AG09319 (cell line): Measurements from ENCODE around the gene ERV3-1.
"Not testable (repeated sequence)": the region's sequence is repeated elsewhere in the genome, so short reads cannot be mapped to it uniquely, and the experiment has no call there.

Experiments
- DNase-seq: peaks from one replicate; pipeline ENCODE4 v3.0.0-alpha.2; 2010; ENCODE audit warnings: low read depth; ENCODE audit errors: extremely low read depth
- CTCF ChIP-seq: IDR thresholded peaks from 2 replicates; pipeline ENCODE4 v1.5.1; 2011; ENCODE audit warnings: low read depth, mild to moderate bottlenecking, inconsistent platforms, low read length, moderate library complexity

The ERV3-1 gene

GRCh38 chr7:65006094-65006992, at the start of gene ERV3-1:
Gene ERV3-1, minus strand, starts transcription at chr7:65006687. Its CDS starts 13,661 bp downstream, at chr7:64993026.
- peak; percentile 83 for DNase-seq
- TF ChIP-seq CTCF, result no peak

- DNase-seq, result not testable (repeated sequence)
Observed at GRCh38 chr7:65055786-65056185, 49.3 kb upstream of the ERV3-1 start.

- DNase-seq, result not testable (repeated sequence)
Observed at GRCh38 chr7:65054466-65054994, 48.0 kb upstream of the ERV3-1 start.

GRCh38 chr7:65051654-65052053, 45.2 kb upstream of the ERV3-1 start:
- not testable (repeated sequence) for DNase-seq

- not testable (repeated sequence) for DNase-seq
Observed at GRCh38 chr7:65051139-65051538, 44.7 kb upstream of the ERV3-1 start.

GRCh38 chr7:65046329-65046728, 39.8 kb upstream of the ERV3-1 start:
- DNase-seq, result not testable (repeated sequence)

- DNase-seq, result not testable (repeated sequence)
Observed at GRCh38 chr7:65045589-65045988, 39.1 kb upstream of the ERV3-1 start.

- not testable (repeated sequence) for DNase-seq
Observed at GRCh38 chr7:65038767-65039166, 32.3 kb upstream of the ERV3-1 start.

GRCh38 chr7:65037740-65038688, 31.5 kb upstream of the ERV3-1 start:
- no peak for TF ChIP-seq CTCF
- DNase-seq, result peak; percentile 75

GRCh38 chr7:65036526-65036925, 30.0 kb upstream of the ERV3-1 start:
- not testable (repeated sequence) for DNase-seq

GRCh38 chr7:65035469-65035868, 29.0 kb upstream of the ERV3-1 start:
- DNase-seq, result not testable (repeated sequence)

GRCh38 chr7:65034120-65034782, 27.8 kb upstream of the ERV3-1 start:
- DNase-seq, result not testable (repeated sequence)

GRCh38 chr7:65033391-65033790, 26.9 kb upstream of the ERV3-1 start:
- DNase-seq, result not testable (repeated sequence)

- not testable (repeated sequence) for DNase-seq
Observed at GRCh38 chr7:65025023-65025422, 18.5 kb upstream of the ERV3-1 start.

- DNase-seq, result not testable (repeated sequence)
Observed at GRCh38 chr7:65020978-65021377, 14.5 kb upstream of the ERV3-1 start.

- DNase-seq, result not testable (repeated sequence)
Observed at GRCh38 chr7:65009881-65010280, 3.4 kb upstream of the ERV3-1 start.

GRCh38 chr7:65009394-65009793, 2.9 kb upstream of the ERV3-1 start:
- DNase-seq, result not testable (repeated sequence)
